NCI-H748 (cell line): ENCODE results near the gene AUH.

Source experiments
- DNase-seq: peaks from one replicate; lab custom pipeline; 2025; ENCODE audit not compliant: unreplicated experiment; lab: John Stamatoyannopoulos, UW

AUH gene

GRCh38 chr9:91341258-91341746, 20.4 kb downstream of the AUH start:
- DNase-seq: no peak

- no peak for DNase-seq
Observed at GRCh38 chr9:91340395-91340967, 21.2 kb downstream of the AUH start.

GRCh38 chr9:91338681-91339080, 23.0 kb downstream of the AUH start:
- no peak for DNase-seq

- DNase-seq: no peak
Observed at GRCh38 chr9:91336786-91337185, 24.9 kb downstream of the AUH start.

GRCh38 chr9:91334053-91334452, 27.7 kb downstream of the AUH start:
- DNase-seq: no peak

- DNase-seq: no peak
Observed at GRCh38 chr9:91333551-91333950, 28.2 kb downstream of the AUH start.

GRCh38 chr9:91332546-91333231, 29.0 kb downstream of the AUH start:
- DNase-seq: no peak

- DNase-seq: no peak
Observed at GRCh38 chr9:91331849-91332248, 29.9 kb downstream of the AUH start.

GRCh38 chr9:91328186-91328585, 33.5 kb downstream of the AUH start:
- no peak for DNase-seq

- DNase-seq: no peak
Observed at GRCh38 chr9:91321691-91322090, 40.0 kb downstream of the AUH start.

GRCh38 chr9:91320299-91320698, 41.4 kb downstream of the AUH start:
- no peak for DNase-seq

- DNase-seq: no peak
Observed at GRCh38 chr9:91316093-91316492, 45.6 kb downstream of the AUH start.

- DNase-seq: no peak
Observed at GRCh38 chr9:91315191-91315590, 46.5 kb downstream of the AUH start.

GRCh38 chr9:91312717-91313325, 48.9 kb downstream of the AUH start:
- DNase-seq: no peak

- no peak for DNase-seq
Observed at GRCh38 chr9:91310037-91310436, 51.7 kb downstream of the AUH start.

- no peak for DNase-seq
Observed at GRCh38 chr9:91308191-91308590, 53.5 kb downstream of the AUH start.

- DNase-seq: no peak
Observed at GRCh38 chr9:91307279-91307678, 54.4 kb downstream of the AUH start.

GRCh38 chr9:91306296-91306630, 55.5 kb downstream of the AUH start:
- no peak for DNase-seq

GRCh38 chr9:91305596-91306295, 56.0 kb downstream of the AUH start:
- no peak for DNase-seq

GRCh38 chr9:91303741-91304415, 57.8 kb downstream of the AUH start:
- no peak for DNase-seq

- DNase-seq: no peak
Observed at GRCh38 chr9:91302831-91303230, 58.9 kb downstream of the AUH start.
